NCI-H526 treated with DMSO at 0.1 percent for 48 hours (cell line): ENCODE results near the gene CDX1.

Experiments
- DNase-seq: peaks from one replicate; lab custom pipeline; 2025; lab: John Stamatoyannopoulos, UW

The CDX1 gene

DNA sequence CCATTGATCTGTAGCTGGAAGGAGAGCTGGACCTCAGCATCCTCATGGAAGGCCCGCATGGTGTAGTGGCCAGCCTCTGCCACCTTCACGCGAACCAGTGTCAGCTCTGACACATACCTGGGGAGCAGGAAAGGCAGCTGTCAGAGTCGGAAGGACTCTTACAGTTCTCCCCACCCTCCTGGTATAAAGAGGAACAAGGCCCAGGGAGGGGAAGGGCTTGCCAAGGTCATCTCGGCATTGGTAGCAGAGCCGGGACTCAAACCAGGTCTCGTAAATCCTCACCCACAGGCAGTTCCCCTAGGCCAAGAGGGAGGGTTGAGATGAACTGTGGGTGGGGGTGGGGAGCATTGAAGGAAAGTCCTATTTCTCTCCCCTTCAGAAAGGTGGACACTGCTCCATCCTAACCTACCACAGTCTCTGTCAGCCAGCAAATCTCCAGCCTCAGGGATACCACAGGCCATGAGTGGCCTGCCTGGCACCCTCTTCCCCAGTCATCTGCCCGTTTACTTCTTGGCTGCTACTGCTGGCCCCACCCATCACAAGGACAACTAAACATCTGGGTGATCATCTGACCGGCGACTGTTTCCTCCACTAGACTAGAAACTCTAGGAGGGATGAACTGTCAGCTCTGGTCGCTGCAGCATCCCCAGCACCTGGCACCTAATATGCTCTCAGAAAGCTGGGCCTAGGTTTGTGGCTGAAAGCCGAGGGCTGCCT lies 34.4 kb upstream of the CDX1 start:
- DNase-seq, result no peak

DNA sequence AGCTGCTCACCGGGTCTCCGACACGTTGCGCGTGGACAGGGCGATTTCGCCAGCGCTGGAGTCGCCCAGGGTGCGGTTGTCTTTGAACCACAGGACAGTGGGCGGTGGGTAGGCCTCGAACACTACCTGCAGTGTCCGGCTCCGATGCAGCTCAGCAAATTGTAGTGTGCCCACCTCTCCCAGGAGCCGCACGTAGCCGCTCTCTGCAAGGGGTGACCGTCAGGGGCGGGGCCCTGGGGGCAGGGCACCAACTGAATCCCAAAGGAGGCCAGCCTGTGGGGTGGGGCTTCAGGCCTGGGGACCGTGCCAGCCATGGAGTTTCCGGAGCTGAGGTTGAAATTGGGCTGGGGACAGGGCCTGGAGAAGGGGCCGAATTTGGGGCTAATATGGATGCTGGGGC lies 33.8 kb upstream of the CDX1 start:
- no peak for DNase-seq

DNA sequence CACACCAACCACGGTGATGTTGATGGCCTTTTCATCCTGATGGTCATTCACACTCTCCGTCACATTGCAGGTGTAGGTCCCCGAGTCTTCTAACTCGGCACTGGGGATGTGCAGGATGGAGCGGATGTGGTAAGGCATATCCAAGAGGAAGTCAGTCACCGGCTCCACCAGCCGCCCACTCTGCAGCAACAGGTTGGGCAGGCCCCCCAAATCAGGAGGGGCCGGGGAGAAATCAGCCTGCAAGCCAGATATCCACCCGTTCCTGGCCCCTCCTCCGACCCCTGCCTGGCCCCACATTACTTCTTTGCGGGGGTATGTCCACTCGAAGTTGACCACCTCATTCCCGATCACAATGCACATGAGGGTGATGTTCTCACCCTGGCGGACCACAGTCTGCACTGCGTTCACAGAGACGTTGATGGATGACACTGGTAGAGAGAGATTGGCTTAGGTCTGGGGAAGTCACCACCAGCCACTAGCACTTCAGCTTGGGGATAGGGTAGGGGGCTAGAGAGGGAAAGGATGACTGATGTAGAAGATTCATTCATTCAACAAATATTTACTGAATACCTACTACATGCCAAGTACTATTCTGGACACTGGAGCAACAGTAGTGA lies 32.9 kb upstream of the CDX1 start:
- DNase-seq, result no peak

- DNase-seq, result no peak
These were observed 32.4 kb upstream of the CDX1 start for GRCh38 chr5:150134198-150134588.

DNA sequence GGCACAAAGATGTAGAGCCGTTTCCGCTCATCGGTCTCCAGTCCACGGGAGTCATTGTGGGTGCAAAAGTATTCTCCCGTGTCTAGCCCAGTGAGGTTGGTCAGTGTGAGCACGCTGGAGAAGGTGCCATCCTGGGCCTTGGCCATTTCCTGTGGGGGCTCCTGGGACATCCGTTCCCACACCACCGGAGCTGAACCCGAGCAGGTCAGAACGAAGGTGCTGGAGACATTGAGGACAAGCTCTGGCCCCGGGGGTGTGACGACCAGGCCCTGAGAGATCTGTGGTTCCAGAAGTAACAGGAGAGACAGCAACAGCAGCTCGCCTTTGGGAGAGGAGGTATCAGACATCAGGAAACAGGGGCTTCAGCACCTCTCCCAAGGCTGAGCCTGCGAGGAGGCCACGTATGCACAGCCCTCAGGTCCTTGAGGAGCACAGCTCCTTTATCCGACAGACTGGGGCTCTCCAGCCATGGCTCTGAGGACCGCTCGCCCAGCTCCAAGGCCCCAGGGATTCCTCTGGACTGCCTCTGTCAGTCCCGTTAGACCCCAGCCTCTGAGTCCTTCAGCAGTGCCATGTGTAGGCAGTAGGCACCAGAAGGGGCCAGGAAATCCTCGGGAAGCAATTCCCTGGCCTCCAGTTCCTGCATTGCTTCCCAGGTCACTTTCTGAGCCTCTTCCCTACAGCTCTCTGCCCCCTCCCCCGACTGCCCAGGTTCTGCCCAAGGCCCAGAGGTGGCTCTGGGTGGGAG lies 30.8 kb upstream of the CDX1 start:
- DNase-seq, result no peak

DNA sequence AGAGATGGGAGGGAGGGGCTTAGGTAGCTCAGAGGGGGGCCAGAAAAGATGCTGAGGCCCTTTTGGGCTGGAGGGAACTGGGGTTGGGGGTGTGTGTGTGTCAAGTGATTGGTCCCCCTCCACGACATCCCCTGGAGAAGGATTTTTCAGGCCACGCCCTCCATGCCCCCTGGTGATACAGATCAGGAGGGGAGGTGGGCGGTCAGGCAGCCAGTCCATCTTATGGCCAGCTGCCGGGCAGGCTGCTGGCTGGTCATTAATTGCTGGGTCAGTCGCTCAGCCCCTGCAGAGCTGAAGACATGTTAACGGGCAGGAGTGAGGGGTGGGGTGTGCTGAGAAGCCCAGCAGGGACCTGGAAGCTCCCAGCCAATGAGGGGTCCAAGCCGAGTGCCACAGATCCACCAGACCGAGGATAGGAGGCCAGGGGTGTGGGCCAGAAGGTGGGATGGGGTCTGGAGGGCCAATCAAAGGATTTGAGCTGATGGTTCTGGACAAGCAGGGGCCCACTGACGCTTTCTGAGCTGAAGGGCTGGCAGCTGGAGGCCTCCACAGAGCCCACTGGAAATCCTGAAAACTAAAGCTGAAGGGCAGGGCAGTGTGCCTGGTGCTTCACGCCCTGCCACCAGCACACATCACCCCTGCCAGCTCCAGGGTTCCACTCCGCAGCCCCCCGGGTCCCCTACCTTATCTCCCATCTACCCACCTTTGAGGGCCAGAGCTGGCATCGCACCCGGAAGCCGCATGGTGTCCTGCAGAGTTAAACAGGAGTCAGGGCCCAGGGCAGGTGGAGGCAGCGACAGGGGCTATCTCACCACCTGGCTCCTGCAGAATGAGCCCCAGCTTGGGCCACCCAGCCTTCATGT lies 30.0 kb upstream of the CDX1 start:
- DNase-seq, result no peak

DNA sequence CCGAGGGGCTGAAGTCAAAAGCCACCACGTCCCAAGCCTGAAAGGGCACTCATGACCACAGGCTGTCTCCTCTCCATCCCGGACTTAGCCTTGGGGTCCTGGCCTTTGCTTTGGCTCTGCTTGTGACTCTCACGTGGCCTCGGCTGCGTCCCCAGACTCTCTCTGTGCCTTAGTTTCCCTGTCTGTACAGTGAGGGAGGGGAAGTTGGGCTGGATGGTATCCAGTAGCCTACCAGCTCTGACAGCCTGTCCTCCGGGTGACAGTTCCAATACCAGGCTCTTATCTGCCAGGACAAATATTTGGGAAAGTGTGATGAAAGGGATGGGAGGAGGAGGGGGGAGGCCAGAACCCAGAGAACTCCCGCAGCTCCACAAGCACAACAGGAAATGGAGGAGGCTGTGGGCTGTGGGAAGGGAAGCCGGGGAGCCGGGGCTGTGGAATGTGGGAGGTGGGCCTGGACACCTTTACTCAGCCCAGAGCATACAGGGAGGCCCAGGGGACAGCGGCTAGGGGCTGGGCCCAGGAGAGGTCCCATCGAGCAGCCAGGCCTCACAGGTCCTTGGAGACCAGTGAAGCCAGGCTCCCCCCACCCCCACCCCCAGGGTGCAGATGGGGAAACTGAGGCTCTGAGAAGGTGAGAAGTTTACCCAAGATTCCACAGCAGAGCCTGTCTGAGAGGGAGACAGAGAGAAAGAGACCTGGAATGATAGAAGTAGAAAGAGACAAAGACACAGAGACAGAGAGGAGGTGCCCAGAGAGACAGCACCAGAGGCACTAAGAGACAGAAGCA lies 29.2 kb upstream of the CDX1 start:
- DNase-seq, result no peak

- DNase-seq, result no peak
These were observed 28.6 kb upstream of the CDX1 start for GRCh38 chr5:150137997-150138396.

DNA sequence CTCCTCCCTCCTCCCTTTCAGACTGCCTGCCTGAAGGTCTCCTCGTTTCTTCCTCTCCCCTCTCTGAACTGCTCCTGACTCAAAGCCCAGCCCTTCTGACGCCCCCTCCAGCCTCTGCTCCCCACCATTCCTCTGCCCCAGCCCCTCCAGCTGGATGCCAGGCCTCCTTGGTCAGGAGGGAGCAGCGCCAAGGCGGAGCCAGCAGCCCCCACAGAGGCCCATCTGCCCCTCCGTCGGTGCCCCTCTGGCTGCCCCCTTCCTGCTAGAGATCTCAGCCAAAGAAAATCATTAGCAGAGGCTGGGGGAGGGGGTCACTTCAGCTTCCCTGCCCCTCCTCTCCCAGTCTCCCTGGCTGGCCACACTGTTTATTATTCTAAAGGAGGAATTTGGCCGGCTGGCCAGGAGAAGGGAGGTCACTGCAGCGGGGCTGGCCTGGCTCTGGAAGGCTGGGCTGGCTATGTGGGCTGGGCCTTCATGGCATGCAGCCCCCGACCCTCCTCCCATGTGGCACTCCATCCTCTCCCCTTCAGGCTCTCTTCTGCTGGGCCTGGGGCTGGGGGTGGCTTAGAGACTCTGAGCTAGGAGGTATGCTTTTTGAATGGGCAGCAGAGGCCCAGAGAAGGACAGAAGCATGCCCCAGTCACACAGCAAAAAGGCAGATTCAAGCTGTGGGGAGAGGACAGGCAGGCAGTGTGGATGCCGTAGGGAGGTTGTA lies 27.9 kb upstream of the CDX1 start:
- DNase-seq, result no peak

- no peak for DNase-seq
These were observed 27.2 kb upstream of the CDX1 start for GRCh38 chr5:150139334-150139733.

GRCh38 chr5:150140830-150141229 lies 25.7 kb upstream of the CDX1 start:
- DNase-seq, result no peak

DNA sequence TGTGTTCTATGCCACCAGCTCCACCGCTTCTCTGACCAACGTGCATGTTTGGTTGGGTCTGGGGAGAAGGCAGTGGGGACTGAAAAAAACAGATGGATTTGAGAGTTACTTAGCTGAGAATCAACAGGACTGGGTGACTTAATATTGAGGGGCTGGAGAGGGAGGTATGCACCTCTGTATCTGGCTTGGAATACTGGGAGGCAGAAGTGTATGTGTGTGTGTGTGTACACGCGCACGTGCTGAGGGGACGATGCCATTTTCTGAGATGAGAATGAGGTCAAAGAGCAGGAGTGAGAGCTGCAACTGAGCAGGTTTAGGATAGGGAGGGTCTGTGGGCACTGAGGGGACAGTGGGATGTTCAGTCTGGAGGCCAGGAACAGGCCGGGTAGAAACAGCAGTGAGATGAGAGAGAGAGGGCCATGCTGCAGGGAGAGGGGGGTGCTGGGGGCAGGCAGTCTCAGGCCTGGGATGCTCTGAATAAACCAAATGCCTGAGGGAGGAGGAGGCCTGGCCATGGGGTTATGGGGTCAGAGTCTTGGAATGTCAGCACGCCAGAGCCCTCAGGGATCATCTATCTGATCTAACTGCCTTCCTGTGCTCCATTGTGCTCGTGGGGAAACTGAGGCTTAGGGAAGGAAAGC lies 24.9 kb upstream of the CDX1 start:
- no peak for DNase-seq

DNA sequence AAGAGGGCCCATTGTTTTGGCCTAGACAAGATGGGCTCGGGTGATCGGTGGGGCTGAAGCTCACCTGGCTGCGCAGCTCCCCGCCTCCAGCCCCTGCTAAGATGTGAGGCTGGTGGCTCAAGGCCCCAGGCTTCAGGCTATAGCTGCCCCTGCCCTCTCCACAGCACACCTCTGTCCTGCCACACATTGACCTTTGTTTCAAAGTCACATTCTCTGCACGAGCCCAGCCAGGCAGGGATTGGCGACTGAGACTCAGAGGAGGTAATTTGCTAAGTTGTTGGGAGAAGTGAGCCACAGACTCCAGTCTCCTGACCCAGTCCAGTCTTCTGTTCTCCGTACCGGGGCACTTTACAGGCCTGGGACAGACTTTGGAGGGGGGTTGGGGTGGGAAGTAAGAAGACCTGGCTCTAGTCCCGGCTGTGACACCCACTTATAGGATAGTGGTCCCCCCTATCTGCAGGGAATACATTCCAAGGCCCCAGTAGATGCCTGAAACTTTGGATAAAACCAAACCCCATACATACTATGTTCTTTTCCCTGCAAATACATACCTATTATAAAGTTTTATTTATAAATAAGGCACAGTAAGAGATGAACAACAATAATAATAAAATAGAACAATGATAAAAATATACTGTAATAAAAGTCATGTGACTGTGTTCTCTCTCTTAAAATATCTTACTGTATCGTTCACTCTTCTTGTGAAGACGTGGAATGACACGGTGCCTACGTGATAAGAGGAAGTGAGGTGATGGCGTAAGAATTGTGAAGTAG lies 24.2 kb upstream of the CDX1 start:
- DNase-seq, result no peak

GRCh38 chr5:150142959-150143349 lies 23.6 kb upstream of the CDX1 start:
- no peak for DNase-seq

GRCh38 chr5:150143350-150144245 lies 23.0 kb upstream of the CDX1 start:
- no peak for DNase-seq

DNA sequence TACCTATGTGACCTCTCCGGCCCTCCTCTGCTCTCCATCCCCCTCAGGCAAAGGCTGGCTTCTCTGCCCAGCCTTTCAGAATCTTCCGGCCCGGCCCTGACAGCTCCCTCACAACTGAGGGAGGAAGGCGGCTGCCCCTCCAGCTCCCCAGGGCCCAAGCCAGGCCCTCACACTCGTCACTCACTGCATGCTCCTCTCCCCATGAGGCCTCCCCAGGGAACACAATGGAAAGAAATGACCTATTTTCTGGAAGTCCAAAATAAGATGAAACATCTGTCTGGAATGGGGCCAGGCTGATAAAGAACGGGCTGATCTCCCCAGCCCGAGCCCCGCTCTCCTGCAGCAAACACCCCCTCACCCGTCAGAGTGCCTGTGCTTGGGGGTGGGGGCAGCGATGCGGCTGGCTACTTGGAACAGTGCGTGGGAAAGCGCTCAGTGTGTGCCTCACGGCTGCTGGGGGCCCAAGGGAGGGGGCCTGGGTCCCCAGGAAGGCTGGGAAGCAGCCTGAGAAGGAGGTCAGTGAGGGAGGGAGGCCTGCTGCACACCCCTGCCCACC lies 22.3 kb upstream of the CDX1 start:
- no peak for DNase-seq

GRCh38 chr5:150144879-150145278 lies 21.7 kb upstream of the CDX1 start:
- no peak for DNase-seq

DNA sequence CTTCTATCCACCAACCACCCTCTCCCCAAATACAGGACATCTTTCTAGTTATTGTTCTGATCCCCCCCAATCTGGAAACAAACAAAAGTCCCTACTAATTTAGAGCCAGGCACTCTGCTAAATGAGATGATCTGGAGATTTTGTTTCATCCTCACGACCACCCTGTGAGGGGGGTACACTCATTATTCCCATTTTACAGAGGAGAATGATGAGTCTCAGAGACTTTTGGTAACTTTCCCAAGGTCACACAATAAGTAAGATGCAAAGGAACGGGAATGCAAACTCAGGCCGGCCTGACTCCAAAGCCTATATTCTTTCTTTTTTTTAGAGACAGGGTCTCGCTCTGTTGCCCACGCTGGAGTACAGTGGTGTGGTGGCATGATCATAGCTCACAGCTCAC lies 20.3 kb upstream of the CDX1 start:
- DNase-seq, result no peak
